ENCODE results near the gene LRRC56.
A peak's percentile ranks its signal among the peaks of the same experiment; 100 is the strongest.

The LRRC56 gene

GRCh38 chr11:540583-541432 is 3.5 kb downstream of the LRRC56 start:
- DNase-seq (ENCODE audit: low read depth in 2 of 2) = no peak

GRCh38 chr11:541433-541885 is 4.1 kb downstream of the LRRC56 start:
- no peak for DNase-seq (ENCODE audit: low read depth in 2 of 2)

GRCh38 chr11:544817-545166 is 7.5 kb downstream of the LRRC56 start:
- no peak for DNase-seq (ENCODE audit: low read depth in 2 of 2)

- DNase-seq (ENCODE audit: low read depth in 2 of 2) = no peak
Measured at GRCh38 chr11:545171-545570, 7.8 kb downstream of the LRRC56 start.

- no peak for DNase-seq (ENCODE audit: low read depth in 2 of 2)
Measured at GRCh38 chr11:548700-549603, 11.6 kb downstream of the LRRC56 start.

GRCh38 chr11:550021-550745 is 12.9 kb downstream of the LRRC56 start:
- no peak for DNase-seq (ENCODE audit: low read depth in 2 of 2)

- DNase-seq (ENCODE audit: low read depth in 2 of 2) = no peak
Measured at GRCh38 chr11:550746-551085, 13.4 kb downstream of the LRRC56 start.

GRCh38 chr11:551131-551530 is 13.8 kb downstream of the LRRC56 start:
- no peak for DNase-seq (ENCODE audit: low read depth in 2 of 2)

- no peak for DNase-seq (ENCODE audit: low read depth in 2 of 2)
Measured at GRCh38 chr11:551596-551995, 14.3 kb downstream of the LRRC56 start.

- DNase-seq (ENCODE audit: low read depth in 2 of 2) = no peak
Measured at GRCh38 chr11:553083-553987, 16.0 kb downstream of the LRRC56 start.

- no peak for DNase-seq (ENCODE audit: low read depth in 2 of 2)
Measured at GRCh38 chr11:553988-554340, 16.6 kb downstream of the LRRC56 start.

- peak; percentile 46 to 62 for DNase-seq (ENCODE audit: low read depth in 2 of 2)
Measured at GRCh38 chr11:554428-555226, 17.3 kb downstream of the LRRC56 start.

GRCh38 chr11:555227-555779 is 18.0 kb downstream of the LRRC56 start:
- DNase-seq (ENCODE audit: low read depth in 2 of 2) = no peak

GRCh38 chr11:555780-556661 is 18.7 kb downstream of the LRRC56 start:
- DNase-seq (ENCODE audit: low read depth in 2 of 2) = no peak

- DNase-seq (ENCODE audit: low read depth in 2 of 2) = no peak
Measured at GRCh38 chr11:556662-557256, 19.4 kb downstream of the LRRC56 start.

GRCh38 chr11:557328-558132 is 20.2 kb downstream of the LRRC56 start:
- no peak for DNase-seq (ENCODE audit: low read depth in 2 of 2)

- no peak for DNase-seq (ENCODE audit: low read depth in 2 of 2)
Measured at GRCh38 chr11:558503-558902, 21.2 kb downstream of the LRRC56 start.
